Kidney epithelial cell (primary cell): ENCODE data around the gene TIMM23. TPM values are rescaled to one million over a fixed set of nuclear protein-coding genes. Genes with fewer than 3 reads are reported as not detected.
A peak's percentile ranks its signal among the peaks of the same experiment; 100 is the strongest.
"Not testable (repeated sequence)": the region's sequence is repeated elsewhere in the genome, so short reads cannot be mapped to it uniquely, and the experiment has no call there.

Experiments used
- DNase-seq: peaks from one replicate; pipeline ENCODE4 v3.0.0-alpha.2; 2010; ENCODE audit warnings: low read depth
- H3K27me3 ChIP-seq: 2 replicates; pipeline ENCODE4 v1.6.0; 2011; ENCODE audit warnings: low read length; ENCODE audit not compliant: control insufficient read depth, insufficient read depth
- H3K36me3 ChIP-seq: 2 replicates; pipeline ENCODE4 v1.5.1; 2011; ENCODE audit warnings: low read length; ENCODE audit not compliant: control insufficient read depth, insufficient read depth
- H3K4me3 ChIP-seq: 2 replicates; pipeline ENCODE4 v1.5.1; 2011; ENCODE audit warnings: low read depth, mild to moderate bottlenecking, control low read depth, low read length
- CTCF ChIP-seq: IDR thresholded peaks from 2 replicates; pipeline ENCODE4 v1.5.1; 2011; ENCODE audit warnings: mild to moderate bottlenecking, moderate library complexity, low read length, control low read depth, inconsistent platforms; ENCODE audit not compliant: insufficient read depth, poor library complexity, severe bottlenecking
- total RNA-seq: library from RNA; depleted of rRNA; stranded (reverse); fragments of >200 nt; gene quantifications from 2 replicates; pipeline ENCODE4 v1.2.3, GENCODE V29; 2015

Gene TIMM23
- total RNA-seq, 1 donor from 2014 or later: 96.9 TPM

GRCh38 chr10:45972813-45973169 is 502 bp downstream of the TIMM23 start:
- H3K4me3 ChIP-seq: peak overlapping the region; percentile 80
- not testable (repeated sequence) for H3K27me3 ChIP-seq, H3K36me3 ChIP-seq, DNase-seq

GRCh38 chr10:45974041-45974440 is 1.8 kb downstream of the TIMM23 start:
- not testable (repeated sequence) for H3K27me3 ChIP-seq, DNase-seq, H3K36me3 ChIP-seq, H3K4me3 ChIP-seq

DNA sequence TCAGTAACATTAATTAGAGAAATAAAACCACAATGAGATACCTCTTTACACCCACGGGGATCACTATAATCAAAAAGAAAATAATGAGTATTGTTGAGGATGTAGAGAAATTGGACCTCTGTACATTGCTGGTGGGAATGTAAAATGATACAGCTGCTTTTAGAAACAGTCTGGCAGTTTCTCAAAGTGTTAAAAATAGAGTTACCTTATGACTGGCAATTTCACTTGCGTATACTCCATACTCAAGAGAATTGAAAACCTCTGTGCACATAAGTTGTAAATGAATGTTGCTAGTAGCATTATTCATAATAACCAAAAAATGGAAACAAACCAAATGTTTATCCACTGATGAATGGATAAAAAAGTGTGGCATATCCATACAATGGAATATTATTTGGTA is 6.3 kb downstream of the TIMM23 start:
- not testable (repeated sequence) for DNase-seq, H3K27me3 ChIP-seq, H3K36me3 ChIP-seq, H3K4me3 ChIP-seq

- H3K36me3 ChIP-seq, DNase-seq, H3K27me3 ChIP-seq, H3K4me3 ChIP-seq: not testable (repeated sequence)
Observed at GRCh38 chr10:45981367-45981766, 9.1 kb downstream of the TIMM23 start.

GRCh38 chr10:45983538-45984186 is 11.4 kb downstream of the TIMM23 start:
- peak; percentile 13 for TF ChIP-seq CTCF
- DNase-seq: peak; percentile 28
- H3K4me3 ChIP-seq, H3K36me3 ChIP-seq, H3K27me3 ChIP-seq: not testable (repeated sequence)

DNA sequence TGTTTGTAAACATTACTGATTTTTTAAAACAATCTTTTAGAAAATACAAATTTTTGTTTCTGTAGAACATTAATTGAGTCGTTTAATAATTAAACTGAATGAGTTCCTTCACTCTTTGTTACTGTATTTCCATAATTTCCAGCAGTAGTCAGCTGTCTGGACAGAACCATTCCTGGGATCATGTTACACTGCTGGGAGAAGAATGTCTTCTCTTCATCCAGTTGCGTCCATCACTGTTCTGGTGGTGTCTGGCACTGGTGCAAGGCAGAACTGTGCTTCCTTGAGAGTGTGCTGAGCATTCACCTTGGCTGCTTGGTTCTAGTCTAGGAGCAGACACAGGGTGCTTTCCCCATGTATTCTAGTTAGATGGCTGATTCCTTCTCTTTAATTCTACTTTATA is 12.2 kb downstream of the TIMM23 start:
- not testable (repeated sequence) for H3K4me3 ChIP-seq, H3K27me3 ChIP-seq, H3K36me3 ChIP-seq, DNase-seq

DNA sequence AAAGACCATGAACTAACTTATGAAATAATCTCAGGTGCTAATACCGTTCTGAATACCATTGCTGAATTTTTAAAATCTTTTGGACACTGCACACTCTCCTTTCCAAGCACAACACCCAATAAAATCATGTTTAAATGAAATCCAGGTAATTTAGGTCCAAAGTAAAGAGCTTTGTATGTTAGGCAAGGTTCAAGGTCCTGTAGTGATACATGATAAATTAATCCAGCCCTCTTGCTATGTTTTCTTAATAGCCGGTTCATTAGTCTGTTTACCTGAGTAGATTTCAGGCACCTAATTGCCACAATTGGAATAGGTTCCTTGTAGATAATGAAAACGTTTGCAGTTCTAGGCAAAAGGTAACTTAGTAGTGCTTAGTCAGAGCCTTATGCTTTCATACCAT is 13.3 kb downstream of the TIMM23 start:
- H3K36me3 ChIP-seq, H3K4me3 ChIP-seq, H3K27me3 ChIP-seq, DNase-seq: not testable (repeated sequence)

- Histone ChIP-seq H3K4me3 (no peak overlapping the region), H3K27me3 (no peaks in the 10 kb centered on the region), H3K36me3 (no peaks in the 10 kb centered on the region)
- TF ChIP-seq CTCF: no peak
- DNase-seq: no peak
Observed at GRCh38 chr10:45997557-45997956, 25.3 kb downstream of the TIMM23 start.

GRCh38 chr10:45997994-45998763 is 25.9 kb downstream of the TIMM23 start:
- no peak for TF ChIP-seq CTCF
- no peak for DNase-seq
- no peaks in the 10 kb centered on the region for H3K36me3 ChIP-seq
- H3K4me3 ChIP-seq: no peak overlapping the region
- no peaks in the 10 kb centered on the region for H3K27me3 ChIP-seq

DNA sequence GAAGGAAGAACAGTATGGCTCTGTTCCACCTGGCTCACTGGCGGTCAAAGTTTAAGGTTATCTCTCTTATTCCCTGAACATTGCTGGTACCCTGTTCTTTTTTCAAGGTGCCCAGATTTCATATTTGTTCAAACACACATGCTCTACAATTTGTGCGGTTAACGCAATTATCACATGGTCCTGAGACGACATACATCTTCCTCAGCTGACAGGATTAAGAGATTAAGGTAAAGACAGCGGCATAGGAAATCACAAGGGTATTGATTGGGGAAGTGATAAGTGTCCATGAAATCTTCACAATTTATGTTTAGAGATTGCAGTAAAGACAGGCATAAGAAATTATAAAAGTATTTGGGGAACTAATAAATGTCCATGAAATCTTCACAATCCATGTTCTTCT is 27.7 kb downstream of the TIMM23 start:
- not testable (repeated sequence) for H3K36me3 ChIP-seq, H3K27me3 ChIP-seq, H3K4me3 ChIP-seq, DNase-seq
